Activated CD8-positive, alpha-beta memory T cell treated with anti-CD3 and anti-CD28 coated beads for 1 hour (primary cell): Measurements from ENCODE around the gene F5.
A peak's percentile ranks its signal among the peaks of the same experiment; 100 is the strongest.

Experiments
- DNase-seq, 2 donors: peaks; one replicate each; pipeline ENCODE4 v3.0.0-alpha.2; 2020; ENCODE audit warnings: low read depth in 1 of 2; ENCODE audit errors: extremely low read depth in 1 of 2

The F5 gene

GRCh38 chr1:169586395-169587255 is at the start of gene F5:
Gene F5, minus strand, starts transcription at chr1:169586481. Its CDS starts 95 bp downstream, at chr1:169586386.
- DNase-seq: peak; percentile 30 to 56

GRCh38 chr1:169634877-169635276 is 48.6 kb upstream of the F5 start:
- DNase-seq: no peak

- no peak for DNase-seq
These were observed 47.9 kb upstream of the F5 start for GRCh38 chr1:169634145-169634544.

- no peak for DNase-seq
These were observed 45.0 kb upstream of the F5 start for GRCh38 chr1:169631249-169631648.

GRCh38 chr1:169630006-169630405 is 43.7 kb upstream of the F5 start, which contains the start of gene SELP:
Gene SELP, minus strand, starts transcription at chr1:169630124. Its CDS starts 50 bp downstream, at chr1:169630074.
- no peak for DNase-seq

- no peak for DNase-seq
These were observed 38.6 kb upstream of the F5 start for GRCh38 chr1:169624912-169625311.

GRCh38 chr1:169624122-169624521 is 37.8 kb upstream of the F5 start:
- no peak for DNase-seq

- no peak for DNase-seq
These were observed 37.0 kb upstream of the F5 start for GRCh38 chr1:169623132-169623926.

GRCh38 chr1:169620565-169620964 is 34.3 kb upstream of the F5 start:
- DNase-seq: no peak

GRCh38 chr1:169618367-169618766 is 32.1 kb upstream of the F5 start:
- no peak for DNase-seq

GRCh38 chr1:169615803-169616202 is 29.5 kb upstream of the F5 start:
- no peak for DNase-seq

- DNase-seq: no peak
These were observed 24.6 kb upstream of the F5 start for GRCh38 chr1:169610858-169611257.

GRCh38 chr1:169610108-169610507 is 23.8 kb upstream of the F5 start:
- no peak for DNase-seq

GRCh38 chr1:169608226-169608625 is 21.9 kb upstream of the F5 start:
- DNase-seq: no peak

GRCh38 chr1:169604781-169605560 is 18.7 kb upstream of the F5 start:
- DNase-seq: peak in 1 of 2 donors; percentile 11

GRCh38 chr1:169601096-169601881 is 15.0 kb upstream of the F5 start:
- DNase-seq: no peak

GRCh38 chr1:169595764-169596711 is 9.8 kb upstream of the F5 start:
- DNase-seq: no peak

GRCh38 chr1:169594391-169594790 is 8.1 kb upstream of the F5 start:
- DNase-seq: no peak

GRCh38 chr1:169590932-169591331 is 4.7 kb upstream of the F5 start:
- DNase-seq: no peak
